HG02840 (cell line): ENCODE results near the gene GNA12.

Experiments
- ATAC-seq: cut with Tn5 transposase; IDR thresholded peaks from one replicate; pipeline ENCODE4 v1.9.1; 2021; ENCODE audit warnings: mild to moderate bottlenecking, moderate library complexity, moderate number of reproducible peaks; ENCODE audit not compliant: unreplicated experiment, low FRiP score

GNA12 gene

DNA sequence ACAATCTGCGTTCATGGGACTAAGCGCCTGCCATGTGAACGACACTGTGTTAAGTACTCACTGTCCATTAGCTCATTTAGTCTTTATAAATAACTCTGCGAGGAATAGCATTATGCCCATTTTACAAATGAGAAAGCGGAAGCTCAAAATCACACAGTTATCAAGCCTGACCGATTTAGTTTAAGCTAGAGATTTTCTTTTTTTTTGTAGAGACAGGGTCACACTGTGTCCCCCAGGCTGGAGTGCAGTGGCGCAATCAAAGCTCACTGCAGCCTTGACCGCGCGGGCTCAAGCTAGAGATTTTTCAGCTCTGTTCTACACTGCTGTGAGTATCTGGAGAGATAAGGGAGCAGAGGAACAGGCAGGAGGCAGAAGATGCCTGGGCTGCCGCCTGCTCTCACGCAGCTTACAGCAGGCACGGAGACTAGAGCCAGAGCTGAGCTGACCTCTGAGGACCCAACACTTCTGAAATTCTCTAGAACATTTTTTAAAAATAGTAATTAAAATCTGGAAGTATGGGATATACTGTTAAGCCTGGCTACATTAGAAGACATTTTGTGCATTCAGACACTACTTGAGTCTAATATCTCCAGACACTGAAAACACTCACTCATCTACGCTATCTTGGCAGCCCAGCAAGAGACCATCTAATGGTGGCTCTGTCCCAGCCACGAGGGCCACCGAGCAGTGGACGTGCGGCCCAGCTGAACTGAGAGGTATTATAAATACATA is 38.7 kb downstream of the GNA12 start:
- no peak for ATAC-seq

DNA sequence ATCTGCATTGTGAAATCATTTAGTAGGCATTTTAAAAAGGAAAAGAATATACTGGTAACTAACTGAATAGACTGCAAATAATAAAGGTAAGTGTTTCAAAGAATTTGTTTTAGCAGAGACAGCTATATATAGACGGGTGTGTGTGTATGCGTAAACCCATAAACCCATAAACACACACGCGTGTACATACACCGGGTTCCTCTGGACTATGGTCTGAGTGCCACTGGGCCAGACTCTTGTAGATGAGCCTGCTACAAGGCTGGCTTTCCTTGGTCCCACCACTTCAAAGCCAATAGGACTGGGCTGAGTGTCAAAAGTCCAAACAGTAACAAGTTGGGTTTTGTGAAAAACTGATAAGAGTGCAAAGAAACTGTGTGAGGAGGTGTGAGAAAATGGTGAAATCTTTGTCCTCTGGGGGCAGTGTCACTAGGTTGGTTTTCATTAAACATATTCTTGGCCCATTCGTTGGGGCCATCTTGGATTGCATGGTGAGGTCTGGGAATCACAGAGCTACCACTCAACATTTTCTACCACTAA is 39.8 kb downstream of the GNA12 start:
- no peak for ATAC-seq

DNA sequence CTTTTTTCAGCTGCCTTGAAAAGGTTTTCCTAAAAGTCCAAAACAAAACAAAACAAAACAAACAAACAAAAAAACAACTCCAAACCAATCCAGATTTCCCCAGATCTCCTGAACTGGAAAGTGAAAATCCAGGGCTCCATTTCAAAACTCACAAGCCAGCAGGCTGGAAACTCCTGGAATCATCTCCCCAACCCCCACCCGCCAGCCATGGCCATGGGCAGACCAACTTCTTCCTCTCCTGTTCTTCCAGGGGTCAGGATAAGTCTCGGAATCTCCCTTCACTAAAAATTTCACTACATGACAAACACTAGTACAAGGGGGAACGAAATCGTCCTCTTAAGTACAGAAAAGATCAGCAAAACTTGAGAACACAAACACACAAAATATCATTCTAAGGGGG is 40.4 kb downstream of the GNA12 start:
- no peak for ATAC-seq

DNA sequence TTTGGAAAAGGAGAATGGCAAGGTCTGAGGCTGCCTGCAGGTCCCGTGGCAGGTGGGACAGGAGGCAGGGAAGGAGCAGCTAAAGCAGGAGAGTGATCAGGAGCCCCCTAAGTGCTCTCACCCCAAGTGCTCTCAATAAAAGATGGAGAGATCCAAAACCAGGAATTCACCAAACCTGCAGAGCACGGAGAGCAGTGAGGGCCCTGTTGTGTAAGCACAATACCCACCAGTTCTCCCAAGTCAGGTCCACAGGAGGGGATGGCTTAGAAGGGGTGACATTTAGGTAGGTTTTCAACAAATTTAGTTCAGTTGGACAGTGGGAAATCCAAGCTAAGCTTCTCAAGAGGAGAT is 40.8 kb downstream of the GNA12 start:
- no peak for ATAC-seq

DNA sequence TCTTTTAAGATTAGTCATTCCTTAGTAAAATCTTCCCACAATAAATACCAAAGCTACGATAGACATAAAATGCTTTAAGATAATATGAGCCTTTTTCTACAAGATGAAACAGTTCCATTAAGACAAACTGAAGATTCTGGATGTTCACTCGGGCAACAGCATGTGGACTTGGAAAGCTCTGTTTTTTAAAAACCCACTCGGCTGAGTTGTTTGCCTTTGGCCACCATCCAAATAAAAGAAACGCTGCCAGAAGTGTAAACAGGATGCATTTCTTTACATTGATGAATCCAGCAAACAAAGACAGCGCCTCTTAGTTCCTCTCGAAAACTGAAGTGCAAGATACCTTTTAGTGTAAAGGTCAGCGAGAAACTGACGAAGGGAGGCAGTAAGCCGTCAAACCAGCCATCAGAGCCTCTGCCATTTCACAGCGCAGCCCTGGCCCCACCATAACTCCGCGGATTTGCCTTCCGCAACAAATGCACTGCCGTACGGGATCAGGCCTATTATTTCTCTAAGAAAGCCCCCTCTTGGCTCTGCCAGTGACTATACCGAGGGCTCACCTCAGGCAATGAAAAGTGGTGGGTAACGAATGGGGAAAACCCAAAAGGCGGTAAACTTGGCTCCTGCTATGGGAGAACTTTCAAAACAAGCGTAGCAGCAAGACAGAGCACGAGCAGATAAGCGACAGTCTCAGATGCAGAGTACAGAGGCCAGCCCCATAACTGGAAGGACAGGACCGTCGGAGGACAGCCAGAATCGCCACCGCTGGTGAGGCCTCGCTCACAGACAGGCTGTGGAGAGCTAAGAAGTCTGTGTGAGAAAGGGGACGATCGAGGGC is 41.4 kb downstream of the GNA12 start:
- ATAC-seq: no peak

DNA sequence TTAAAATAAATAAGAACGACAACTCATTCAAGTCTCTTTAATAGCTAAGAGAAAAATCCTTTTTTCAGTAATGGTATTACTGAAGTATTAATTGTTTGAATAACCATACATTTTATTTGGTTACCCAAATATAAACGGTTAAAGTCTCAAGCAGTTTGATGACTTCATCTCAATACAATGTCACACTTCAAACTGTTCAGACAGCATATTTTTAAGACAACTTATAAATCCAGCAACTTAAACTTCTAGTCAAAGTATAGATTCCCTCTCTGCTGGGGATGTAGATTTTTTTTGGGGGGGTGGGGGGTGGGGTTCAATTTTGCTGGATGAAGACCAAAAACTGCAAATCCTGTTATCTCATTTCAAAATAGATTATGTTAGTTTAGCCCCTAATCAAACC is 42.0 kb downstream of the GNA12 start:
- ATAC-seq: no peak

DNA sequence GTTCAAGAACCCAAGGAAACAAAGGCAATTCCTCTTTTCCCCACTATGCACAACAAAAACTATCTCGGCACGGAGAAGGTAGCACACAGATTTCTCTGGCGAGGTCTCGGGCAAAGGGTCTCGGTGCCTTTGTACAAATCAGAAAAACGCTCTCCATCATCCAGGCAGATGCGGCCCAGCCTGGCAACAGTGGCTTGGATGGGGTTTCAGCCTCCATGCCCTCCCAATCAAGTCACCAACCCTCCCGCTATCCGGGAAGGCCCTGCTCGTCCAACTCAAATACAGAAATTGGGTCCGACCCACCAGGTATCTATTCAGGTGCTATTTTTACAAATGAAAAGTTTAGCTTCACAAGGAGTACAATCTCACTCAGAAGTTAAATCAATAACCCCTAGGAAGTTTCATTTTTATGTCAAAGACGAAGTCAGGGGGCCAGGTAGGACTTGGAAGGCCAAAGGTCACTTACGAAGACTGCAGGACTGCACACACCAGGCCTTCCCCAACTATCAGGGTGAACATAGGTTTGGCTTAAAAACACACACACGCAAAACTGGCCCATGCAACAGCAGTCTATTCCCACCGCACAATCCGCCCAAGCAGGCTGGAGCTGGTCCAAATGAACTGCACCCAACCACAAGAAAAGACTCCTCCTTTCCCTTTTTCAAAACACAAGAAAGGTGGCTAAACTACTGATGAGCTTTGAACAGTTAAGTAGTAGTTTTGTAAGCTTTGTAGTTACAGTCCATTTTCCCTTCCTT is 43.0 kb downstream of the GNA12 start:
- ATAC-seq: no peak

DNA sequence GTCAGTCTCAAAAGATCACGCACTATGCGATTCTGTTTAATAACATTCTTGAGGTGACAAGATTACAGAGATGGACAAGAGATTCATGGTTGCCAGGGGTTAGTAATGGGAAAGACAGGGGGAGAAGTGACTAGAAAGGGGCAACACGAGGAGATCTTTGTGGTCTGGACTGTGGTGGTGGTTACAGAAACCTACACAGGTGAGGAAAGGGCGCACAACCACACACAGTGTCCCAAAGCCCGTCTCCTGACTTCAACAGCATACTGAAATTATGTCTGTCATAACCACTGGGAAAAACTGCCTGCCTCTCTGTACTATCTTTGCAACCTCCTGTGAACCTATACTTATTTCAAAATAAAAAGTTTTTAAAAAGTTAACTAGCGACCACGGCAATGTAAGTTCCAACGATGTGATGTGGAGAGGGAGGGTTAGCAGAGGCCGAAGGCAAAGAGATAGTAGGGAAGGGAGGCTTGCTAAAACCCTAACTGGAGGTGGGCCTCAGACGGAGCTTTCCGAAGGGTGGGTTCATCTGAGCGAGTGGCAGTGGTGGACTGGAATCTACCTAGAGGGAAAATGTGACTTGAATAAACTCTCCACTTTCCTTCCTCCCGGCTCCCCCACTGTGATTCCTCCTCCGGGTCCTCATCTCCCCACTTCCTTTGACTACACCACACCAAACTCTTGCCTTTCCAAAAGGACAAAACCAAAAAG is 43.7 kb downstream of the GNA12 start:
- no peak for ATAC-seq

DNA sequence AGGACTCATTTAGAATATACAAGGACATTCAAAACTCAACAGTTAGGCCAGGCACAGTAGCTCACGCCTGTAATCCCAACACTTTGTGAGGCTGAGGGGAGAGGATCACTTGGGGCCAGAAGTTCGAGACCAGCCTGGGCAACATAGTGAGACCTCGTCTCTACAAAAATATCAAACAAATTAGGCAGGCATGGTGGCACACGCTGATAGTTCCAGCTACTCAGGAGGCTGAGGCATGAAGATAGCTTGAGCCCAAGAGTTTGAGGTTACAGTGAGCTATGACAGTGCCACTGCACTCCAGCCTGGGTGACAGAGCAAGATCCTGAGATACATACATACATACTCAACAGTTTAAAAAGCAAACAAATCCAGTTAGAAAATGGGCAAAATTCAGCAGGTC is 44.9 kb downstream of the GNA12 start:
- ATAC-seq: no peak

DNA sequence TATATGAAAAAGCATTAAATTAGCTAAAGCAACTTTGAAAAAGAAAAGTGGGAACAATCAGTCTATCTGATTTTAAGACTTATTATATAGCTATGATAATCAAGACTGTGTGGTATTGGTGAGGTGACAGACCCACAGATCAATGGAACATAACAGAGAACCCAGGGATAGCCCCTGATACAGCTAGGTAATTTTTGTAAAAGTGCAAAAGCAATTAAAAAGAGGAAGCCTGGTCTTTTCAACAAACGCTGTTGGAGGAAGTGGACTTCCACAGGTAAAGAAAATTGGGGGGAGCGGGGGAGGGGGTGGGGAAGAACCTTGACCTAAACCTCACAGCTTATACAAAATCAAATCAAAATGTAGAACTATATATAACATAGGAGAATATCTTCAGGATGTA is 45.4 kb downstream of the GNA12 start:
- no peak for ATAC-seq

DNA sequence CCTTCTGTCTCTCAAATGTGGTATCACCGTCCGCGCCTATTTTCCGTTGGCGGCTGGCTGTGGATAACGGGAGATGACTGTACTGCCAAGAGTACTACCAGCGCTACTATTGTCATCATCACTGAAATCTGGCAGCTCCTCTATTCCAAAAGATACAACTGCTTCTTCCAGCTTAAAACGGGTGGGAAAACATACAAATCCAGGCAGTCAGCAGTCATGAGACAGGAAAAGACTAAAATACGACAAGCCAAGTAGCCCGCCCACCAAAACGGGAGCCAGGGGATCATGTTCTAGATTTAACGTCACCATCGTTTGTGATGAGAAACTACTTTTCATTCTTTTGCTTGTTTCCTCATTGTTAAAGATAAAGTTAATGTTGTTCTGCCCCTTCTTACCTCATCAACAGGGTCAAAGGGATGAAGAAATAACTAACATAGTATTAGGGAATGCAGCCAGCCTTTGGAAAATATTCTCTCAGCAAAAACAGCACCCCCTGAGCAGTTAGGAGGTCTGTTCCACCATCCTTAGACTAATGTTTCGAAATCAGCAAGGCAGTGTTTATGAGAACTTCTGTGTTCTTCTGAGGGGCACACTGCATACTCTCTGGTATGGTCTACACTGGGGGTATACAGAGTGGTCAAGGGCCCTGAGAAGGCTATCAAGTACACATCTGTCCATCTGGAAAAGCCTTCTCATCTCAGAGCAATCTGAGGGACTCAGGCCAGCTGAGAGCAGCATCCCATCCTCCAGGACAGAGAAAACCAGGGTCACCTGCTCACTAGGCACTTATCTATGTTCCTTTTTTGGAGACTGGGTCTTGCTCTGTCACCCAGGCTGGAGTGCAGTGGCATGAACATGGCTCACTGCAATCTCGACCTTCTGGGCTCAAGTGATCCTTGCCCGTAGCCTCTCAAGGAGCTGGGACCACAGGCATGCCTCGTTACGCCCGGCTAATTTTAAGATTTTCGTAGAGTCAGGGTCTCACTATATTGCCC is 47.5 kb downstream of the GNA12 start:
- ATAC-seq: no peak

DNA sequence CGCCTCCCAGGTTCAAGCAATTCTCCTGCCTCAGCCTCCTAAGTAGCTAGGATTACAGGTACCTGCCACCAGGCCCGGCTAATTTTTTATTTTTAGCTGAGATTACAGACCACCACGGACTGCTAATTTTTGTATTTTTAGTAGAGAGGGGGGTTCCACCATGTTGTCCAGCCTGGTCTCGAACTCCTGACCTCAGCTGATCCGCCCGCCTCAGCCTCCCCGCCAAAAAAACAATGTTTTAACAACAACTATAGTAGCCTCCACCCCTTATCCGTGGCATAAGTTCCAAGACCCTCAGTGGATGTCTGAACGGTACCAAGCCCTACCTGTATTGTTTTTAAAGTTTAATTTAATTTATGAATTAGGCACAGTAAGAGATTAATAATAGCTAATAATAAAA is 48.2 kb downstream of the GNA12 start:
- no peak for ATAC-seq

DNA sequence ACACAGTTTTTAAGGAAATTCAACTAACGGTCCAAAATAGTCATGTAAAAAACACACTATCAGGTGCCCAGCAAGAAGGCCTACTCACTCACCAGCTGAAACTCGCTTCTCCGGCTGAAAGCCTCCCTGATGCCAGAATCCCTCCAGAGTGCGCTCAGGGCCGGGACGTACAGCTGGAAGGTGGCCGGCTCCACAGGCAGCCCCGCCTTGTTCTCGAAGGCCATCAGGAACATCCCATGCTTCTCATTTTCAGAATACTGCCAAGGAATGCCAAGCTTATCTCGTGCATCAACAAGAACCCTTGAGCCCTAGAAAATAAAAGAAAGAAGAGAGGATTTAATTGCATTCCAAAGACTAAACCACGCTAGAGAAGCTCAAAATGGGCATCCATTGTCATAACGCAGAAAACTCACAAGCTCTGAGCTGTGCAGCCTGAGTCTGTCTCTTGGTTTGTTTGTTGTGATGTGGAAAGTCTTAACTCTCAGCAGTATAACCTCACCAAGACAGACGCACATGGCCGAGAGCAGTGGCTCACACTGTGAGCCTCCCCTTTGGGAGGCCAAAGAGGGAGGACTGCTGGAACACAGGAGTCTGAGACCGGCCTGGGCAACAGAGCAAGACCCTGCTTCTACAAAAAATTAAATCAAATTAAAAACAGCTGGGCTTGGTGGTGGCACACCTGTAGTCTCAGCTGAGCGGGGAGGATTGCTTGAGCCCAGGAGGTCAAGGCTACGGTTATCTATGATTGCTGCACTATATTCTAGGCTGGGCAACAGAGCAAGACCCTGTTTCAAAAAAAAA is 49.1 kb downstream of the GNA12 start:
- no peak for ATAC-seq

DNA sequence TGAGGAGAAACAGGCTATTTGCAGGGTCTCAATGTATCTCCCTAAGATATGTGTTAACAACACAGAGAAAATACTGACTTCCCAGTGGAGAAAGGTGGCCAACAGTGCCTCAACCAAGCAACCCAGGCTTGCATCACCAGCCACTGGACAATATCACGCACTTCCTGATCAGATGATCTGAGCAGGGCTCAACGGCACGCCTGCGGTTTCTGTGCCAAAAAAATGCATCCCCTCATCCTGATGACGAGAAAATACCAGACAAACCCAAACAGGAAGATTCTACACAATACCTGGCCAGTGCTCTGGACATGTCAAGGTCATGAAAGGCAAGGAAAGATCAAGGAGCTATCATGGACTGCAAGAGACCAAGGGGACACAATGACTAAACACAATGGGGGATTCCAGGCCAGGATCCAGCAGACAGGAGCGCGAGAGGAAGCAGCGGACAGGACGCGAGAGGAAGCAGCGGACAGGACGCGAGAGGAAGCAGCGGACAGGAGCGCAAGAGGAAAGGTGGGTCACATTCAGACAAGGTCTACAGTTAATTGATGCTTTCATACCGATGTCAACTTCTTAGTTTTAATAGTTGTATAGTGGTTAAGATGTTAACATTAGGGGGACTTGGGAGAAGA is 51.1 kb downstream of the GNA12 start:
- ATAC-seq: no peak

DNA sequence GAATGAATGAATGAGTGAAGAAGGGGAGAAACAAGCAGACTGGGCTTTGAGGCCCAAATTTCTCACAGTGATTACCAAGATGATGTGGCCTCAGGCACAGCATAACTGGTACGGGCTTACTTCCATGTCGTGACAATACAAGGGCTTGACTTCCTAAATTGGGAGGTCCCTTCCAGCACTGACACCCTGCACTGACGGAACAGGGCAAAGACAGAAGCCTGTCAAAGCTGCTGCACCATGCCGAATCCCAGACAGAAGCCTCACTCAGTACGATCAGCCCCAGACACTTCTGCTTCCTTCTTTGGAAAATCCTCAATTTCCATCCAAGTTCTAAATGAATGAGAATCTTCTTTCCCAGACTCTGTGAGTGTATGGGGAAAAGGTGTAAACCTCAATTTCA is 51.9 kb downstream of the GNA12 start:
- ATAC-seq: no peak

DNA sequence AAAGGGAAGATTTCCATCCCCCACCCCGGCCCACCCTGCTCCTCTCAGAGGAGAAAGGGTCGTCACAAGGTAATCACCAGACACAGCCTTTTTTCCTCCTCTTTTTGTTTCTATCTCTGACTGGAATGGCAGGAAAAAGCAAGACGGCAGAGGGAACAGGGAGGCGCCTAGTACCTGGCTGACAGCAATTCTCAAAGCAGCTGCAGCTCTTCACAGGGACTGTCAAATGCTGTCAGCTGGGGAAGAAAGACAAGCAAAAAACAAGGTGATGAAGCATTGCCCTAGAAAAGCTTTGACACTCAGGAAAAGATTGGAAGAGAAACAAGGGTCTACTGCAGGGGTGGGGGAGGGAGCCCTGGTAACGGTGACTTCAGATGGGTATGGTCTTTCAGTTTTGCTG is 52.7 kb downstream of the GNA12 start:
- no peak for ATAC-seq

DNA sequence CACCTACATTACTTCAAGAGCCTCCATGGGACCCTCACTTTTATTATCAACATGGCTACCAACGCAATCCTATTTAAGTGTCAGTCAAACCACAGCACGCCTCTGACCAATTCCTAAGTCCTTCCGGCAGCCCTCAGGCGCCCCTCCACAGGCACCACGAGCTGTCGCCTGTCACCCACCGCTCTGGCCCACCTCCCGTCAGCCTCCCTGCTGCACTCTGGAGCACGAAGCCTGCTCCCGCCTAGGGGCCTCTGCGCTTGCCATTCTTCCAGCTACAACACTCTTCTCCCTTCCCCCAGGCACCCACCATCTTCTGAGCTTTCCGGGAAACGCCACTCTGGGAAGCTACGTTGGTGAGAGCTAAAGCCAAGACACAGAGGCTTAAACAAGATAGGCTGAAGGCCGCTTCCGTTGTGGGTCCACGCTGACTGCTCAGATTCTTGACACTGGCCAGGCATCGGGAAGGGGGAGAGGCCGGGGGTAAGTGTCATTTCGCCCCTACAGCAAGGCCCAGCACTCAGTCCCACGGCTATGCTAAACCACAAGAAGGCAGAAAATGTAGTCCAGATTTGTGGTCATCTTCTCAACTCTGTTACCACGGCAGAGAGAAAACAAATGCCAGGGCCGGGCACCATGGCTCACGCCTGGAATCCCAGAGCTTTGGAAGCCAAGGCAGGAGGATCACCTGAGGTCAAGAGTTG is 56.7 kb downstream of the GNA12 start:
- ATAC-seq: no peak
